HepG2 (cell line): ENCODE data around the gene NFE2L2. TPM values are rescaled to one million over a fixed set of nuclear protein-coding genes. Genes with fewer than 3 reads are reported as not detected.

Experiments
- CBFB ChIP-seq: sonication (generic); formaldehyde crosslinking; IDR thresholded peaks from 2 replicates; pipeline ENCODE4 v1.4.0; 2020; ENCODE audit warnings: missing genetic modification reagents
- CBX1 ChIP-seq: IDR thresholded peaks from one replicate; pipeline ENCODE4 v1.6.1; 2016; ENCODE audit warnings: antibody characterized with exemption, low read depth
- CREB3 ChIP-seq: sonication (generic); formaldehyde crosslinking; IDR thresholded peaks from 2 replicates; pipeline ENCODE4 v1.5.0; 2020; ENCODE audit warnings: missing genetic modification reagents
- HDAC2 ChIP-seq: sonication (generic); formaldehyde crosslinking; IDR thresholded peaks from 2 replicates; pipeline ENCODE4 v1.4.0; 2020; ENCODE audit warnings: missing genetic modification reagents
- HNRNPLL ChIP-seq: fragments of 200-400 bp; formaldehyde crosslinking; IDR thresholded peaks from 2 replicates; pipeline ENCODE4 v1.6.1; 2017; ENCODE audit warnings: mild to moderate bottlenecking, low read depth, low read length; ENCODE audit not compliant: poor library complexity, severe bottlenecking
- JUN ChIP-seq: sonication (generic); formaldehyde crosslinking; IDR thresholded peaks from 2 replicates; pipeline ENCODE4 v1.4.0; 2020; ENCODE audit warnings: mild to moderate bottlenecking, missing genetic modification reagents
- MLLT10 ChIP-seq: sonication (generic); formaldehyde crosslinking; IDR thresholded peaks from 2 replicates; pipeline ENCODE4 v1.4.0; 2020; ENCODE audit warnings: missing genetic modification reagents
- RFX5 ChIP-seq: IDR thresholded peaks from 2 replicates; pipeline ENCODE4 v1.6.1; 2011; ENCODE audit warnings: low read depth, low read length, improper control_type of control experiment
- TCF12 ChIP-seq, 2 experiments: fragments of 450-650 bp in 1 of 2; sonication (generic) in 1 of 2; formaldehyde crosslinking in 1 of 2; IDR thresholded peaks; 2 replicates each; pipeline versions ENCODE4 v1.6.1 to v1.8.0; 2017 to 2022; ENCODE audit warnings: antibody characterized with exemption in 1 of 2, mild to moderate bottlenecking in 1 of 2, missing genetic modification reagents in 1 of 2, moderate library complexity in 1 of 2
- ZBED4 ChIP-seq: sonication (generic); formaldehyde crosslinking; IDR thresholded peaks from 2 replicates; pipeline ENCODE4 v1.4.0; 2020; ENCODE audit warnings: missing genetic modification reagents, borderline replicate concordance
- ZNF274 ChIP-seq: sonication (generic); formaldehyde crosslinking; IDR thresholded peaks from 2 replicates; pipeline ENCODE4 v1.5.1; 2020; ENCODE audit warnings: mild to moderate bottlenecking, missing genetic modification reagents
- ZNF280D ChIP-seq: sonication (generic); formaldehyde crosslinking; IDR thresholded peaks from 2 replicates; pipeline ENCODE4 v1.5.1; 2020; ENCODE audit warnings: mild to moderate bottlenecking, missing genetic modification reagents
- ZNF282 ChIP-seq: fragments of 450-650 bp; IDR thresholded peaks from 2 replicates; pipeline ENCODE4 v1.6.1; 2018; ENCODE audit not compliant: partially characterized antibody
- ZNF639 ChIP-seq: conservative IDR thresholded peaks from 2 replicates; pipeline ENCODE4 v1.6.1; 2018; ENCODE audit warnings: missing genetic modification reagents
- ZSCAN22 ChIP-seq: sonication (generic); formaldehyde crosslinking; IDR thresholded peaks from 2 replicates; pipeline ENCODE4 v1.4.0; 2020; ENCODE audit warnings: mild to moderate bottlenecking, missing genetic modification reagents
- ZSCAN5A ChIP-seq: sonication (generic); formaldehyde crosslinking; IDR thresholded peaks from 2 replicates; pipeline ENCODE4 v1.8.0; 2022; ENCODE audit warnings: mild to moderate bottlenecking, missing genetic modification reagents, borderline replicate concordance
- polyA plus RNA-seq, 8 experiments: library from polyadenylated mRNA; depleted of rRNA in 3 of 8; stranded (reverse) in 7 of 8; unstranded in 1 of 8; fragments of >200 nt; fragmentation: Illumina TruSeq in 4 of 8; extraction: Trizol in 4 of 8; gene quantifications; 2 replicates each; pipeline versions ENCODE4 v1.2.1 to v1.2.3, GENCODE V29; 2011 to 2016; ENCODE audit warnings: low read depth in 4 of 8, missing spikeins in 1 of 8, mixed read lengths in 1 of 8; ENCODE audit not compliant: insufficient read depth in 1 of 8
- total RNA-seq, 5 experiments: library from RNA; depleted of rRNA; stranded (reverse); fragments of >200 nt; fragmentation: Illumina TruSeq; extraction: Trizol; gene quantifications; 2 replicates each; pipeline ENCODE4 v1.2.3, GENCODE V29; 2016; ENCODE audit warnings: low read depth in 1 of 5

NFE2L2 gene
- total and polyA plus RNA-seq, 2 of the 13 experiments (the other 11 are each of a cell fraction or from before 2014, with no cell fraction given): 84.6 to 215 TPM

- TF ChIP-seq ZSCAN5A (CRISPR knock-in tag) (no peak), HDAC2 (CRISPR knock-in tag) (peak; percentile 90), ZNF274 (no peak), CBX1 (peak; percentile 65), ZNF282 (no peak), MLLT10 (CRISPR knock-in tag) (no peak; the same call in none of the 2 replicates), RFX5 (peak; percentile 20; the same call in 1 of the 2 replicates), ZBED4 (CRISPR knock-in tag) (peak; percentile 89; the same call in 1 of the 2 replicates), ZNF280D (peak; percentile 66; the same call in 1 of the 2 replicates), CBFB (peak; percentile 92), TCF12 (IDR thresholded peaks at IDR 0.05) (no peak), TCF12 (CRISPR knock-in tag; IDR thresholded peaks at IDR 0.05) (no peak), ZNF639 (CRISPR knock-in tag) (peak; percentile 94), HNRNPLL (peak; percentile 80), CREB3 (CRISPR knock-in tag) (no peak), JUN (CRISPR knock-in tag) (no peak), ZSCAN22 (CRISPR knock-in tag) (no peak; the same call in 1 of the 2 replicates)
Measured at GRCh38 chr2:177212891-177213856, 51.4 kb downstream of the NFE2L2 start (continued).
